A549 (cell line): ENCODE measurements around the gene RAB17. TPM values are rescaled to one million over a fixed set of nuclear protein-coding genes. Genes with fewer than 3 reads are reported as not detected.

Experiments used
- ATAC-seq, 2 experiments: fragments of 200-7000 bp in 1 of 2; fragments of >200 bp in 1 of 2; cut with Nextera tagmentation in 1 of 2; cut with Tn5 transposase in 1 of 2; 3 replicates each; pipeline versions ENCODE4 v1.8.0 to v1.9.1; 2018 to 2020; ENCODE audit warnings: mild to moderate bottlenecking in 1 of 2, moderate library complexity in 1 of 2
- CTCF ChIA-PET: fragments of 300-600 bp; sonication (Branson Sonifier 250); formaldehyde crosslinking; extraction: SDS; loops from one replicate; lab custom pipeline; 2021; ENCODE audit warnings: antibody characterized with exemption, inconsistent platforms; lab: Yijun Ruan, JAX
- POLR2A ChIA-PET: fragments of 350-600 bp; formaldehyde crosslinking; extraction: SDS; loops from one replicate; lab custom pipeline; 2021; ENCODE audit warnings: antibody characterized with exemption, inconsistent platforms; lab: Yijun Ruan, JAX
- DNase-seq, 2 experiments: peaks; one replicate each; pipeline versions ENCODE4 v3.0.0 to v3.0.0-alpha.2; 2011 to 2016; ENCODE audit warnings: low read depth in 1 of 2, low spot score in 1 of 2
- FAIRE-seq: peaks from 2 replicates; lab custom pipeline; 2011; peaks lifted over from hg19 to GRCh38; lab: Jason Lieb, UNC
- H3K27ac ChIP-seq, 2 experiments: fragments of >200 bp; sonication (Bioruptor Twin); formaldehyde crosslinking; 3 replicates each; pipeline ENCODE4 v1.5.1; 2016 to 2017
- H3K4me1 ChIP-seq: fragments of >200 bp; sonication (Bioruptor Twin); formaldehyde crosslinking; 3 replicates; pipeline ENCODE4 v1.6.1; 2016
- H3K4me2 ChIP-seq: fragments of >200 bp; sonication (Bioruptor Twin); formaldehyde crosslinking; 3 replicates; pipeline ENCODE4 v1.6.1; 2016
- H3K4me3 ChIP-seq: fragments of >200 bp; sonication (Bioruptor Twin); formaldehyde crosslinking; 3 replicates; pipeline ENCODE4 v1.5.1; 2016
- H3K9me3 ChIP-seq: fragments of >200 bp; sonication (Bioruptor Twin); formaldehyde crosslinking; 3 replicates; pipeline ENCODE4 v1.6.1; 2016
- BHLHE40 ChIP-seq: IDR thresholded peaks from 2 replicates; pipeline ENCODE4 v1.6.1; 2012; ENCODE audit warnings: low read depth, low read length, inconsistent platforms
- CBX2 ChIP-seq: fragments of 200-600 bp; sonication (generic); IDR thresholded peaks from 2 replicates; pipeline ENCODE4 v1.6.1; 2016; ENCODE audit warnings: low read depth, mild to moderate bottlenecking, borderline replicate concordance
- EHF ChIP-seq: fragments of 250-450 bp; sonication (Bioruptor Pico); IDR thresholded peaks from 2 replicates; pipeline ENCODE4 v1.5.0; 2020; ENCODE audit warnings: mild to moderate bottlenecking
- ELK1 ChIP-seq: fragments of 150-350 bp; IDR thresholded peaks from 2 replicates; pipeline ENCODE4 v1.6.1; 2014; ENCODE audit warnings: low read depth, mild to moderate bottlenecking, low read length
- HES2 ChIP-seq: fragments of >200 bp; sonication (Bioruptor Twin); formaldehyde crosslinking; IDR thresholded peaks from 2 replicates; pipeline ENCODE4 v1.6.1; 2016
- HEYL ChIP-seq: fragments of 250-450 bp; sonication (Bioruptor Pico); IDR thresholded peaks from 2 replicates; pipeline ENCODE4 v1.8.0; 2021; ENCODE audit warnings: mild to moderate bottlenecking, moderate library complexity
- HMGXB4 ChIP-seq: fragments of 250-450 bp; sonication (Bioruptor Pico); IDR thresholded peaks from 2 replicates; pipeline ENCODE4 v1.5.0; 2021; ENCODE audit warnings: mild to moderate bottlenecking, moderate library complexity, borderline replicate concordance
- HOXB13 ChIP-seq: fragments of 250-450 bp; sonication (Bioruptor Pico); IDR thresholded peaks from 2 replicates; pipeline ENCODE4 v1.5.0; 2020; ENCODE audit warnings: low read depth, mild to moderate bottlenecking, moderate library complexity
- HOXB5 ChIP-seq: fragments of 250-450 bp; sonication (Bioruptor Pico); IDR thresholded peaks from 2 replicates; pipeline ENCODE4 v1.5.0; 2020; ENCODE audit warnings: mild to moderate bottlenecking, moderate library complexity
- KDM5A ChIP-seq: fragments of 200-600 bp; sonication (generic); IDR thresholded peaks from 2 replicates; pipeline ENCODE4 v1.6.1; 2016; ENCODE audit warnings: antibody characterized with exemption, mild to moderate bottlenecking
- MAFK ChIP-seq: fragments of 450-650 bp; IDR thresholded peaks from 2 replicates; pipeline ENCODE4 v1.6.1; 2014; ENCODE audit not compliant: partially characterized antibody
- MAZ ChIP-seq: fragments of 150-350 bp; IDR thresholded peaks from 2 replicates; pipeline ENCODE4 v1.6.1; 2014; ENCODE audit warnings: antibody characterized with exemption, low read depth, low read length, borderline replicate concordance
- MYC ChIP-seq: IDR thresholded peaks from 2 replicates; pipeline ENCODE4 v1.6.1; 2012; ENCODE audit warnings: mild to moderate bottlenecking, inconsistent platforms, low read length, improper control_type of control experiment, borderline replicate concordance
- PHF8 ChIP-seq: fragments of 200-600 bp; sonication (generic); IDR thresholded peaks from 2 replicates; pipeline ENCODE4 v1.6.1; 2016; ENCODE audit warnings: low read depth, mild to moderate bottlenecking, antibody characterized with exemption, moderate library complexity, borderline replicate concordance
- RARB ChIP-seq: fragments of 250-450 bp; sonication (Bioruptor Pico); IDR thresholded peaks from 2 replicates; pipeline ENCODE4 v1.8.0; 2021; ENCODE audit warnings: mild to moderate bottlenecking, moderate library complexity
- RCOR1 ChIP-seq: fragments of 150-350 bp; IDR thresholded peaks from 2 replicates; pipeline ENCODE4 v1.6.1; 2014; ENCODE audit warnings: antibody characterized with exemption, low read length, low read depth
- REST ChIP-seq: fragments of 200-600 bp; sonication (generic); IDR thresholded peaks from 2 replicates; pipeline ENCODE4 v1.6.1; 2016; ENCODE audit warnings: antibody characterized with exemption, mild to moderate bottlenecking, moderate library complexity
- SREBF2 ChIP-seq: fragments of 450-650 bp; IDR thresholded peaks from 2 replicates; pipeline ENCODE4 v1.6.1; 2014; ENCODE audit warnings: mild to moderate bottlenecking, moderate library complexity
- TP53 ChIP-seq: fragments of 250-450 bp; sonication (Bioruptor Pico); IDR thresholded peaks from 2 replicates; pipeline ENCODE4 v1.5.0; 2021; ENCODE audit warnings: mild to moderate bottlenecking, moderate library complexity
- ZFP36 ChIP-seq: fragments of 450-650 bp; IDR thresholded peaks from 2 replicates; pipeline ENCODE4 v1.6.1; 2014; ENCODE audit warnings: borderline replicate concordance; ENCODE audit not compliant: partially characterized antibody
- ZNF302 ChIP-seq: fragments of 250-450 bp; sonication (Bioruptor Pico); IDR thresholded peaks from 2 replicates; pipeline ENCODE4 v1.9.0; 2021; ENCODE audit warnings: inconsistent platforms, mild to moderate bottlenecking, moderate library complexity
- WGBS: methylation state at CpG from one replicate; pipeline ENCODE4 v1.1.6; 2017; ENCODE audit errors: missing lambda C conversion rate; 5-methylcytosine and 5-hydroxymethylcytosine counted together
- polyA plus RNA-seq, 4 experiments: library from polyadenylated mRNA; depleted of rRNA in 3 of 4; stranded (reverse); fragments of >200 nt; fragmentation: RNase III in 1 of 4; extraction: RNeasy Plus Mini Kit Qiagen cat#74134 plus additional on column Dnase treatment in 1 of 4; gene quantifications; 2 replicates in 3 of 4; 3 replicates in 1 of 4; pipeline ENCODE4 v1.2.3, GENCODE V29; 2011 to 2017

RAB17 gene
- polyA plus RNA-seq, 2 of the 4 experiments (the other 2 are of a cell fraction), result 0.44 to 2.2 TPM

- ChIA-PET CTCF (interaction anchor here (2.0 kb wide), 1 partner anchor 114 kb away, joined by 5 read pairs; no protein-coding TSS in a partner anchor), POLR2A (no interaction called here)
- TF ChIP-seq MYC (no peak), RARB (CRISPR knock-in tag) (no peak), BHLHE40 (no peak), ELK1 (no peak)
- Histone ChIP-seq H3K9me3 (no peaks in the 10 kb centered on the region), H3K27ac (no peak overlapping the region), H3K4me2 (no peak overlapping the region), H3K4me3 (no peak overlapping the region), H3K4me1 (peaks cover 7% of the 10 kb centered on the region; the same call in 1 of the 3 replicates)
- ATAC-seq, result no peak
- FAIRE-seq, result no peak
- WGBS, result 86% methylated on average over 14 of the region's 14 CpGs
- no peak for DNase-seq
Observed at GRCh38 chr2:237631007-237631785, 40.7 kb upstream of the RAB17 start.

- H3K4me2 ChIP-seq, result no peak overlapping the region
- ChIA-PET CTCF (interaction anchor here (2.0 kb wide), 1 partner anchor 115 kb away, joined by 5 read pairs; no protein-coding TSS in a partner anchor), POLR2A (no interaction called here)
- H3K4me3 ChIP-seq, result no peak overlapping the region
- no peaks in the 10 kb centered on the region for H3K9me3 ChIP-seq
- FAIRE-seq, result no peak
- TF ChIP-seq ZFP36, result no peak
- no peak for TF ChIP-seq HMGXB4 (CRISPR knock-in tag)
- TF ChIP-seq HOXB13 (CRISPR knock-in tag), result no peak
- TF ChIP-seq RARB (CRISPR knock-in tag), result no peak
- no peak for TF ChIP-seq ZNF302
- TF ChIP-seq TP53 (CRISPR knock-in tag), result no peak
- TF ChIP-seq MAZ, result no peak
- TF ChIP-seq RCOR1, result no peak
- TF ChIP-seq MAFK, result no peak
- TF ChIP-seq SREBF2, result no peak
- no peak for TF ChIP-seq HEYL (CRISPR knock-in tag)
- TF ChIP-seq KDM5A, result no peak
- no peak for TF ChIP-seq REST
- TF ChIP-seq PHF8, result no peak
- no peak for TF ChIP-seq CBX2
- no peak for TF ChIP-seq HOXB5 (CRISPR knock-in tag)
- TF ChIP-seq HES2, result no peak
- TF ChIP-seq EHF (CRISPR knock-in tag), result no peak
- TF ChIP-seq BHLHE40, result no peak
- no peak for ATAC-seq
- peaks cover 7% of the 10 kb centered on the region; the same call in 1 of the 3 replicates for H3K4me1 ChIP-seq
- DNase-seq, result no peak
- WGBS, result 66% methylated on average over 10 of the region's 12 CpGs
- H3K27ac ChIP-seq, result no peak overlapping the region
Observed at GRCh38 chr2:237630216-237631000, 39.9 kb upstream of the RAB17 start.
